ENCODE measurements around the gene RNF144A. TPM values are rescaled to one million over a fixed set of nuclear protein-coding genes. Genes with fewer than 3 reads are reported as not detected.

Gene RNF144A
- total and polyA plus RNA-seq, 2 donors = 4.3 to 28.5 TPM

- Histone ChIP-seq H3K4me1 (ENCODE audit: insufficient read depth) (no peaks in the 10 kb centered on the region), H3K27ac (ENCODE audit: low read depth) (no peak overlapping the region), H3K36me3 (ENCODE audit: insufficient read depth) (no peaks in the 10 kb centered on the region), H3K4me3 (ENCODE audit: low read depth, low read length) (no peak overlapping the region)
- DNase-seq (ENCODE audit: extremely low spot score) = no peak
- WGBS = 59% methylated on average over 3 of the region's 3 CpGs
Measured at GRCh38 chr2:7073901-7074300, 156.7 kb downstream of the RNF144A start.

GRCh38 chr2:7075834-7076233, 158.6 kb downstream of the RNF144A start:
- Histone ChIP-seq H3K27ac (ENCODE audit: low read depth) (no peak overlapping the region), H3K4me3 (ENCODE audit: low read depth, low read length) (no peak overlapping the region), H3K4me1 (ENCODE audit: insufficient read depth) (no peaks in the 10 kb centered on the region), H3K36me3 (ENCODE audit: insufficient read depth) (no peaks in the 10 kb centered on the region)
- DNase-seq (ENCODE audit: extremely low spot score) = no peak
- 96% methylated on average over 1 of the region's 1 CpG for WGBS

GRCh38 chr2:7077660-7078267, 160.6 kb downstream of the RNF144A start:
- Histone ChIP-seq H3K4me3 (ENCODE audit: low read depth, low read length) (no peak overlapping the region), H3K4me1 (ENCODE audit: insufficient read depth) (no peaks in the 10 kb centered on the region), H3K36me3 (ENCODE audit: insufficient read depth) (no peaks in the 10 kb centered on the region), H3K27ac (ENCODE audit: low read depth) (no peak overlapping the region)
- WGBS = 71% methylated on average over 10 of the region's 10 CpGs
- no peak for DNase-seq (ENCODE audit: extremely low spot score)

- no peak overlapping the region for H3K27ac ChIP-seq (ENCODE audit: low read depth)
- 68% methylated on average over 10 of the region's 10 CpGs for WGBS
- no peaks in the 10 kb centered on the region for H3K4me1 ChIP-seq (ENCODE audit: insufficient read depth)
Measured at GRCh38 chr2:7083580-7084509, 166.6 kb downstream of the RNF144A start.

GRCh38 chr2:7084601-7085000, 167.4 kb downstream of the RNF144A start:
- Histone ChIP-seq H3K27ac (ENCODE audit: low read depth) (no peak overlapping the region), H3K36me3 (ENCODE audit: insufficient read depth) (no peaks in the 10 kb centered on the region), H3K4me3 (ENCODE audit: low read depth, low read length) (no peak overlapping the region), H3K4me1 (ENCODE audit: insufficient read depth) (no peaks in the 10 kb centered on the region)
- no peak for DNase-seq (ENCODE audit: extremely low spot score)

More at GRCh38 chr2:7083580-7084509, 166.6 kb downstream of the RNF144A start:
- Histone ChIP-seq H3K36me3 (ENCODE audit: insufficient read depth) (no peaks in the 10 kb centered on the region), H3K4me3 (ENCODE audit: low read depth, low read length) (no peak overlapping the region)
- no peak for DNase-seq (ENCODE audit: extremely low spot score)

GRCh38 chr2:7089284-7089683, 172.1 kb downstream of the RNF144A start:
- WGBS = 90% methylated on average over 16 of the region's 16 CpGs
- H3K4me1 ChIP-seq (ENCODE audit: insufficient read depth) = no peaks in the 10 kb centered on the region
- DNase-seq (ENCODE audit: extremely low spot score) = no peak
- H3K36me3 ChIP-seq (ENCODE audit: insufficient read depth) = no peaks in the 10 kb centered on the region
- no peak overlapping the region for H3K27ac ChIP-seq (ENCODE audit: low read depth)
- H3K4me3 ChIP-seq (ENCODE audit: low read depth, low read length) = no peak overlapping the region

GRCh38 chr2:7089898-7090510, 172.8 kb downstream of the RNF144A start:
- 87% methylated on average over 26 of the region's 26 CpGs for WGBS
- DNase-seq (ENCODE audit: extremely low spot score) = no peak
- Histone ChIP-seq H3K27ac (ENCODE audit: low read depth) (no peak overlapping the region), H3K4me3 (ENCODE audit: low read depth, low read length) (no peak overlapping the region), H3K36me3 (ENCODE audit: insufficient read depth) (no peaks in the 10 kb centered on the region), H3K4me1 (ENCODE audit: insufficient read depth) (no peaks in the 10 kb centered on the region)

GRCh38 chr2:7093376-7093775, 176.2 kb downstream of the RNF144A start:
- DNase-seq (ENCODE audit: extremely low spot score) = no peak
- no peaks in the 10 kb centered on the region for H3K36me3 ChIP-seq (ENCODE audit: insufficient read depth)
- 82% methylated on average over 3 of the region's 3 CpGs for WGBS
- H3K4me1 ChIP-seq (ENCODE audit: insufficient read depth) = no peaks in the 10 kb centered on the region
- no peak overlapping the region for H3K4me3 ChIP-seq (ENCODE audit: low read depth, low read length)
- no peak overlapping the region for H3K27ac ChIP-seq (ENCODE audit: low read depth)

Other genes starting within 250 kb of the RNF144A start
- gene CMPK2, start 51.5 kb upstream of the RNF144A start, total RNA-seq = 8.9 TPM
- 3.6 TPM for gene CMPK2, start 51.5 kb upstream of the RNF144A start, polyA plus RNA-seq
- gene RSAD2, start 39.6 kb upstream of the RNF144A start, total RNA-seq = 11.1 TPM
- gene RSAD2, start 39.6 kb upstream of the RNF144A start, polyA plus RNA-seq = 2.8 TPM